Measurements from ENCODE around the gene MYOZ3.

MYOZ3 gene

DNA sequence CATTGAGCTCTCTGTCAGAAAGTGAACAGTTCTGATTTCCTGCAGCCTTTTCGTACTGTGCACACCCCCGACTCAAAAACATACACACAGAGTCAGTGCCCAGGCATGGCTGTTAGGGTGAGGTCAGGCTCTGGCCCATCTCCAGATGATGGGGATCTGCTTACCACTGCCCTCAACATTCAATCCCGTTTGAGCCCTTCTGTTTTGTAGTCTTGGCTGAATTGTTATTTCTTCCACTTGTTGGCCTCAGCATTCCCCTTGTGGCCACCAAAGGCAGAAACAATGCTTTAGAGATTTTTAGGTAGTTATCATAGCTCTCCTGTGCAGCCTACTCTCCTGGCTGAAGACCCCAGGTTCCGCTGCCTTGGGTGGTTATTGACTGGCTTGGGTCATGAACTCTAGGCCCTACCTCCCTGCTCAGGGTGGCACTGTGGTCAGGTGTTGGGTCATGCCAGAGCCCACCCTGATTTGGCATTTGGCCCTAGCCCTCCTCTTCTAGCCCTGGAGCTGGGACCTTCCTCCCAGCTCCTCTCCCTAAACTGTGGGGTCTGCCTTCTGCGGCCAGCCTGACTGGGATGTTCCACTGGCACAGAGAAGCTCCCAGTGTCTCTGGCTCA, 7.8 kb upstream of the MYOZ3 start:
- Histone ChIP-seq H3K4me3 (no peak overlapping the region), H3K27ac (peak overlapping the region in 1 of 21 experiments; percentile 18)

DNA sequence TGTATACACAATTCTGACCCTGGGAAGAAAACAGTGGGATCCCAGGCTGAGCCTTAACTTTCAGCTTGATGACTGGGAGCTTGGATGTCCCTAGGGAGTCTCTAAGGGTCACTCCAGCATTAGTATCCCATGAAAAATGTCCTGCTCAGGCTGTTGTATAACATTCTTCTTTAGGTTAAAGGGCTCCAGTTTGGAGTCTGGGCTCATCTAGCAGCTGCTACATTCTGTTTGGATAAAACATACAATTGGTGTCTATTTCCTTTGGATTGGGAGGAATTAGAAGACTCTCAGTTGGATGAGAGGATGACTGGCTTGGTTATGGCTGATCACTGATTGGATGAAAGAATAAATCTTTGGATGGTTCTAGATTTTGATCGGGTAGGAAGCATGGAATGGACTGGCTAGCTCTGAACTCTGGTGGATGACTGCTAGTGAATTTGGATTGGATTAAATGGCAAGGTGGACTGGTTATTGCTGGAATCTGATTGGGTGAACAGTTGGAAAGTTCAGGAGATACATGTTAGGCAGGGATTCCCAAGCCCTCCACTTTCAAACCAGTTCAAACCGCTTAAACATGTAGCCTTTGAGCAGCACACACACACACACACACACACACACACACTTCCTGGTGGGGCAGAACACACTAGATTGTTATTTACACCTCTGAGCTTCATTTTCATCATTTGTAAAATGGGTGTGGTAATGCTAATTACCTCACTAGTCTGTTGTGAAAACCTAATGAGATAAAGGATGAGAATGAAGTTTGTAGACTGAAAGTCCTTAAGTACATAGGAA, 7.1 kb upstream of the MYOZ3 start:
- Histone ChIP-seq H3K27ac (peak overlapping the region in 1 of 21 experiments; percentile 18), H3K4me3 (no peak overlapping the region)

GRCh38 chr5:150655221-150655620, 5.8 kb upstream of the MYOZ3 start:
- Histone ChIP-seq H3K27ac (no peak overlapping the region), H3K4me3 (no peak overlapping the region)

- Histone ChIP-seq H3K4me3 (peak overlapping the region; percentile 32 to 48 (median 36)), H3K27ac (peak overlapping the region in 13 of 21 experiments; percentile 12 to 70 (median 51))
Measured at GRCh38 chr5:150656191-150657132, 4.6 kb upstream of the MYOZ3 start.

GRCh38 chr5:150658121-150658520, 2.9 kb upstream of the MYOZ3 start:
- Histone ChIP-seq H3K4me3 (no peak overlapping the region), H3K27ac (no peak overlapping the region)

- Histone ChIP-seq H3K4me3 (no peak overlapping the region), H3K27ac (peak overlapping the region in 1 of 21 experiments; percentile 1)
Measured at GRCh38 chr5:150658699-150659265, 2.3 kb upstream of the MYOZ3 start.

- Histone ChIP-seq H3K4me3 (no peak overlapping the region), H3K27ac (peak overlapping the region in 1 of 21 experiments; percentile 1)
Measured at GRCh38 chr5:150659360-150660107, 1.5 kb upstream of the MYOZ3 start.

GRCh38 chr5:150660108-150660831, 781 bp upstream of the MYOZ3 start:
- Histone ChIP-seq H3K27ac (no peak overlapping the region), H3K4me3 (no peak overlapping the region)

- Histone ChIP-seq H3K27ac (no peak overlapping the region), H3K4me3 (no peak overlapping the region)
Measured at GRCh38 chr5:150661821-150662596, 958 bp downstream of the MYOZ3 start.

GRCh38 chr5:150662731-150663516, 1.9 kb downstream of the MYOZ3 start:
- Histone ChIP-seq H3K4me3 (no peak overlapping the region), H3K27ac (no peak overlapping the region)

GRCh38 chr5:150663936-150664335, 2.9 kb downstream of the MYOZ3 start:
- Histone ChIP-seq H3K4me3 (no peak overlapping the region), H3K27ac (no peak overlapping the region)

GRCh38 chr5:150665044-150665443, 4.0 kb downstream of the MYOZ3 start:
- no peak overlapping the region for H3K4me3 ChIP-seq
- no peak overlapping the region for H3K27ac ChIP-seq

- Histone ChIP-seq H3K27ac (no peak overlapping the region), H3K4me3 (no peak overlapping the region)
Measured at GRCh38 chr5:150670275-150670947, 9.4 kb downstream of the MYOZ3 start.

GRCh38 chr5:150670948-150671310, 9.9 kb downstream of the MYOZ3 start:
- no peak overlapping the region for H3K4me3 ChIP-seq
- no peak overlapping the region for H3K27ac ChIP-seq

DNA sequence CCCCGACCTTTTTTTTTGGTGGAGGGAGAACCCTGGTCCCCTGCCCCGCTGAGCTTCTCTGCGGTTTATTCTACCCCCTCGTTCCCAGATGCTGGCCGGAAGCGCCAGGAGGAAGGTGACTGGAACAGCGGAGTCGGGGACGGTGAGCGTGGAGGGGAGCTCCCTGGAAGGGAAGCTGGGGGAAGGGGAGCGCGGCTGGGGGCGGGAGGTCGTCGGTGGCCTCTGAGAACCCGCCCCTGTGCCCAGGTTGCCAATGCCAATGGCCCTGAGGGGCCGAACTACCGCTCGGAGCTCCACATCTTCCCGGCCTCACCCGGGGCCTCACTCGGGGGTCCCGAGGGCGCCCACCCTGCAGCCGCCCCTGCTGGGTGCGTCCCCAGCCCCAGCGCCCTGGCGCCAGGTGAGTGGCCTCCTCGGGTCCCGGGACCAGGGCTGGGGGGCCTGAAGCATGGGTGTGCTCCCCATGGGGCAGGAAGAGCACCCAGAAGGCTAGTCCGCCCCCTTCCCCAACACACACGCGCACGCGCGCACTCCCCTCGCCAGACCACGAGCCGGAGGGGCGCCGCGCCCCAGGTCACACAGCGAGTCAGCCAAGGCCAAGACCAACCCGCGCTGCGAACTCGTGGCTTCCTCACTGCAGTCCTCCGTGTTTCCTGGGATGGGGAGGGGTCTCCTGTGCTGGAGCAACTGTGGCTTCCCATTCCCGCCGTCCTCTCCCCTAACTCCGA, 10.6 kb downstream of the MYOZ3 start:
- Histone ChIP-seq H3K4me3 (peak overlapping the region; percentile 33 to 47 (median 35)), H3K27ac (peak overlapping the region in 15 of 21 experiments; percentile 0 to 57 (median 37))

Measured in skin epidermis (tissue), 12 donors.